ENCODE results near the gene EBP. TPM values are rescaled to one million over a fixed set of nuclear protein-coding genes. Genes with fewer than 3 reads are reported as not detected.

Gene EBP
- total RNA-seq, 2 donors from 2014 or later, result 49.3 to 73.7 TPM

GRCh38 chrX:48496660-48497059, 24.9 kb upstream of the EBP start:
- no peak for TF ChIP-seq CTCF (IDR thresholded peaks at IDR 0.05)
- no peaks in the 10 kb centered on the region for H3K9me3 ChIP-seq
- no peak overlapping the region for H3K4me3 ChIP-seq
- H3K36me3 ChIP-seq, result no peaks in the 10 kb centered on the region
- H3K27ac ChIP-seq, result no peak overlapping the region
- no peaks in the 10 kb centered on the region for H3K4me1 ChIP-seq
- no peak for DNase-seq (ENCODE audit: low spot score)
- H3K27me3 ChIP-seq, result no peaks in the 10 kb centered on the region

- Histone ChIP-seq H3K4me3 (no peak overlapping the region), H3K4me1 (no peaks in the 10 kb centered on the region), H3K27me3 (no peaks in the 10 kb centered on the region), H3K9me3 (no peaks in the 10 kb centered on the region), H3K27ac (no peak overlapping the region), H3K36me3 (no peaks in the 10 kb centered on the region)
- TF ChIP-seq CTCF (IDR thresholded peaks at IDR 0.05), result no peak
- DNase-seq (ENCODE audit: low spot score), result no peak
Observed at GRCh38 chrX:48497871-48498270, 23.7 kb upstream of the EBP start.

GRCh38 chrX:48498374-48498809, 23.2 kb upstream of the EBP start:
- H3K36me3 ChIP-seq, result no peaks in the 10 kb centered on the region
- no peaks in the 10 kb centered on the region for H3K27me3 ChIP-seq
- no peak for TF ChIP-seq CTCF (IDR thresholded peaks at IDR 0.05)
- H3K27ac ChIP-seq, result no peak overlapping the region
- no peak overlapping the region for H3K4me3 ChIP-seq
- no peaks in the 10 kb centered on the region for H3K9me3 ChIP-seq
- no peak for DNase-seq (ENCODE audit: low spot score)
- no peaks in the 10 kb centered on the region for H3K4me1 ChIP-seq

GRCh38 chrX:48504261-48504660, 17.3 kb upstream of the EBP start:
- Histone ChIP-seq H3K27ac (no peak overlapping the region), H3K9me3 (no peaks in the 10 kb centered on the region), H3K27me3 (no peaks in the 10 kb centered on the region), H3K4me3 (no peak overlapping the region), H3K36me3 (no peaks in the 10 kb centered on the region), H3K4me1 (peaks cover 0 to 4% of the 10 kb centered on the region in 2 donors)
- TF ChIP-seq CTCF (IDR thresholded peaks at IDR 0.05), result no peak
- DNase-seq (ENCODE audit: low spot score), result no peak

GRCh38 chrX:48505481-48505880, 16.1 kb upstream of the EBP start:
- Histone ChIP-seq H3K27ac (no peak overlapping the region), H3K9me3 (no peaks in the 10 kb centered on the region), H3K4me3 (no peak overlapping the region), H3K36me3 (no peaks in the 10 kb centered on the region), H3K4me1 (peaks cover 0 to 9% of the 10 kb centered on the region in 2 donors), H3K27me3 (no peaks in the 10 kb centered on the region)
- no peak for DNase-seq (ENCODE audit: low spot score)
- no peak for TF ChIP-seq CTCF (IDR thresholded peaks at IDR 0.05)

GRCh38 chrX:48507246-48507645, 14.4 kb upstream of the EBP start:
- DNase-seq (ENCODE audit: low spot score), result no peak
- no peak for TF ChIP-seq CTCF (IDR thresholded peaks at IDR 0.05)
- Histone ChIP-seq H3K4me3 (no peak overlapping the region), H3K36me3 (no peaks in the 10 kb centered on the region), H3K4me1 (peaks cover 0 to 9% of the 10 kb centered on the region in 2 donors), H3K9me3 (no peaks in the 10 kb centered on the region), H3K27ac (no peak overlapping the region), H3K27me3 (no peaks in the 10 kb centered on the region)
